Naive thymus-derived CD4-positive, alpha-beta T cell (primary cell): Measurements from ENCODE around the gene ENSA. TPM values are rescaled to one million over a fixed set of nuclear protein-coding genes. Genes with fewer than 3 reads are reported as not detected.
A peak's percentile ranks its signal among the peaks of the same experiment; 100 is the strongest.

Experiments
- ATAC-seq: fragments of 150-1000 bp; cut with Tn5 transposase; 2 replicates; pipeline ENCODE4 v1.10.0; 2021; ENCODE audit warnings: mild to moderate bottlenecking, moderate library complexity
- CTCF ChIA-PET: fragments of 350-600 bp; sonication (Branson Sonifier 250); formaldehyde crosslinking; loops from one replicate; lab custom pipeline; 2021; ENCODE audit warnings: antibody characterized with exemption; lab: Charles Lee
- POLR2A ChIA-PET: fragments of 350-600 bp; sonication (Branson Sonifier 250); formaldehyde crosslinking; loops from one replicate; lab custom pipeline; 2021; ENCODE audit warnings: antibody characterized with exemption, inconsistent platforms; lab: Charles Lee
- DNase-seq, 9 donors: peaks; one replicate each; pipeline versions ENCODE4 v3.0.0 to v3.0.0-alpha.2; 2020 to 2022; ENCODE audit warnings: mixed read lengths in 1 of 9
- H3K27ac ChIP-seq: one replicate; pipeline ENCODE4 v1.7.0; 2013; ENCODE audit warnings: mild to moderate bottlenecking, low read depth, low read length, moderate library complexity
- H3K27me3 ChIP-seq, 2 donors: one replicate each; pipeline ENCODE4 v1.7.0; 2013; ENCODE audit warnings: low read length in 2 of 2, mild to moderate bottlenecking in 2 of 2, moderate library complexity in 2 of 2; ENCODE audit not compliant: control insufficient read depth in 2 of 2, insufficient read depth in 2 of 2
- H3K36me3 ChIP-seq, 3 experiments: 1 replicate in 2 of 3; 2 replicates in 1 of 3; pipeline ENCODE4 v1.7.0; 2013; ENCODE audit warnings: low read length in 3 of 3, mild to moderate bottlenecking in 3 of 3, moderate library complexity in 1 of 3; ENCODE audit not compliant: insufficient read depth in 3 of 3, control insufficient read depth in 2 of 3
- H3K4me1 ChIP-seq, 2 donors: one replicate each; pipeline ENCODE4 v1.7.0; 2013; ENCODE audit warnings: low read length in 2 of 2, mild to moderate bottlenecking in 2 of 2, moderate library complexity in 1 of 2; ENCODE audit not compliant: control insufficient read depth in 2 of 2, insufficient read depth in 2 of 2
- H3K4me3 ChIP-seq: 2 replicates; pipeline ENCODE4 v1.7.0; 2013; ENCODE audit warnings: mild to moderate bottlenecking, low read length
- H3K9me3 ChIP-seq, 3 experiments: 1 replicate in 2 of 3; 2 replicates in 1 of 3; pipeline ENCODE4 v1.7.0; 2013; ENCODE audit warnings: low read length in 3 of 3; ENCODE audit not compliant: control insufficient read depth in 2 of 3
- H3K27ac Mint-ChIP-seq, 9 donors: one replicate each; pipeline ENCODE4 v1.8.0; 2020 to 2022; ENCODE audit warnings: mixed read lengths in 9 of 9, mild to moderate bottlenecking in 8 of 9, moderate library complexity in 5 of 9, inconsistent platforms in 2 of 9
- H3K27me3 Mint-ChIP-seq, 5 donors: one replicate each; pipeline ENCODE4 v1.8.0; 2021 to 2022; ENCODE audit warnings: mixed read lengths in 5 of 5, mild to moderate bottlenecking in 1 of 5
- H3K36me3 Mint-ChIP-seq, 5 donors: one replicate each; pipeline ENCODE4 v1.8.0; 2020 to 2022; ENCODE audit warnings: mixed read lengths in 5 of 5, mild to moderate bottlenecking in 3 of 5, inconsistent platforms in 1 of 5
- H3K4me1 Mint-ChIP-seq, 7 donors: one replicate each; pipeline ENCODE4 v1.8.0; 2020 to 2022; ENCODE audit warnings: mixed read lengths in 7 of 7, mild to moderate bottlenecking in 3 of 7, inconsistent platforms in 1 of 7
- H3K4me3 Mint-ChIP-seq, 10 donors: one replicate each; pipeline ENCODE4 v1.8.0; 2020 to 2022; ENCODE audit warnings: mild to moderate bottlenecking in 10 of 10, mixed read lengths in 10 of 10, moderate library complexity in 6 of 10, inconsistent platforms in 2 of 10
- H3K9me3 Mint-ChIP-seq, 11 donors: one replicate each; pipeline ENCODE4 v1.8.0; 2020 to 2022; ENCODE audit warnings: mixed read lengths in 11 of 11, mild to moderate bottlenecking in 4 of 11, inconsistent platforms in 1 of 11, moderate library complexity in 1 of 11
- intact Hi-C, 2 donors: fragments of 100-400 bp; cut with micrococcal nuclease; formaldehyde crosslinking; loops; one replicate each; pipeline ENCODE4 v1.15.1; 2023
- polyA plus RNA-seq, 2 donors: library from polyadenylated mRNA; unstranded; fragments of 300-500 nt; fragmentation: Illumina TruSeq; gene quantifications; one replicate each; pipeline ENCODE4 v1.2.3, GENCODE V29; 2021
- total RNA-seq, 6 experiments: library from RNA in 5 of 6; stranded (reverse) in 5 of 6; gene quantifications; 1 replicate in 5 of 6; 2 replicates in 1 of 6; pipeline ENCODE4 v1.2.3 and lab custom pipeline; 2021 to 2026

The ENSA gene
- total and polyA plus RNA-seq, 7 experiments from 2014 or later: 59.4 to 178 (median 102) TPM

- peak overlapping the region; percentile 43 for H3K27ac ChIP-seq
- peak; percentile 66 for ATAC-seq
- Mint-ChIP-seq H3K9me3 (no peaks in the 10 kb centered on the region), H3K4me3 (peak overlapping the region in 2 of 10 donors; percentile 29 to 54), H3K36me3 (peaks cover 15 to 45% (median 42%) of the 10 kb centered on the region in 5 donors), H3K27me3 (no peaks in the 10 kb centered on the region), H3K27ac (peak overlapping the region; percentile 8 to 91 (median 65)), H3K4me1 (peaks cover 28 to 74% (median 57%) of the 10 kb centered on the region in 7 donors)
- CTCF ChIA-PET: interaction anchor here (0.6 to 12.1 kb wide), 12 partner anchors 10 to 366 kb away, joined by 3 to 272 read pairs (median 4); partner anchors contain the start of genes ENSA and MCL1
- intact Hi-C loops: loop anchor here (2.0 to 10.0 kb wide), 7 partner anchors 15 to 537 kb away; partner anchors contain the start of genes TNFAIP8L2 (in 2 of the 2), MCL1 (in 1 of the 2), MINDY1 (in 1 of the 2) and PRUNE1 (in 1 of the 2)
- H3K4me3 ChIP-seq: no peak overlapping the region
- peaks cover 20 to 34% of the 10 kb centered on the region in 2 donors for H3K4me1 ChIP-seq
- H3K36me3 ChIP-seq: peaks cover 0 to 57% (median 7%) of the 10 kb centered on the region in 3 experiments
- POLR2A ChIA-PET: interaction anchor here (0.5 to 16.6 kb wide), 11 partner anchors 10 to 225 kb away, joined by 3 to 254 read pairs (median 3); partner anchors contain the start of genes ENSA and MCL1
- H3K9me3 ChIP-seq: no peaks in the 10 kb centered on the region
- peak in 4 of 9 donors; percentile 18 to 36 (median 26) for DNase-seq
- no peaks in the 10 kb centered on the region for H3K27me3 ChIP-seq
Observed at GRCh38 chr1:150619576-150620509, 9.6 kb downstream of the ENSA start.

DNA sequence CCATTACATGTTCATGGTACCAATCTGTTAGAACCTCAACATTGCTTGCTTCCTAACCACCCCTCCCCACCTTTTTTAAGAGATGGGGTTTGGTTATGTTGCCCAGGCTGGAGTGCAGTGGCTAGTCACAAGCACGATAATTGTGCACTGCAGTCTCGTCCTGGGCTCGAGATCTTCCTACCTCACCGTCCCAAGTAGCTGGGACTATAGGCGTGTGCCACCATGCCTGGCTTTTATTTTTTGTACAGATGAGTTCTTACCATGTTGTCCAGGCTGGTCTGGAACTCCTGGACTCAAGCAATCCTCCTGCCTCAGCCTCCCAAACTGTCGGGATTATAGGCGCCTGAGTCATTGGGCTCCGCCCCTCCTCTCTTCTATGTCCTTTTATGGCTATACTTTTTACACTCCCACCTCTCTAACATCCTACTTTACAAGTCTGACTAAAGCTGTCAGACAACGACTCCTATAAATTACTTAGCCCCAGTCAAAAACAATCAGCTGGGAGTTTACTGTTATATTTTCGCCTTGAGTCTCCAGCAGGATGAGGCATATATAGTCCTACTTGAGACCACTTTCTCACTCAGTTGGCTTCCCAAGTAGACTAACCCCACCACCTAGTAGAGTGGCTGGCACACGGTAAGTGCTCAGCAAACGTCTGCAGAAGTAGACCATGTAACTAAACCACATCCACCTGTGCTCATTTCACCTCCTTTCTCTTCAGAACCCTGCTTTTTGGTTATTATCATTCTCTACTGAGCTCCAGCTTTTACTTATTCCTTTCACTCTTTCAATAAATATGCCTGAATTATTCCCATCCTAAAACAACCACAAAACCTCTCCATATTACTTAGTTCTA lies 13.8 kb downstream of the ENSA start:
- H3K27ac Mint-ChIP-seq: peak overlapping the region; percentile 59 to 95 (median 68)
- H3K36me3 ChIP-seq: peaks cover 0 to 33% (median 0%) of the 10 kb centered on the region in 3 experiments
- ChIA-PET POLR2A (interaction anchor here (0.8 to 16.6 kb wide), 7 partner anchors 12 to 52 kb away, joined by 3 to 254 read pairs (median 4); partner anchors contain the start of genes ENSA and MCL1), CTCF (interaction anchor here (0.9 to 12.1 kb wide), 2 partner anchors 37 to 53 kb away, joined by 3 to 272 read pairs; no protein-coding TSS in a partner anchor)
- H3K27me3 Mint-ChIP-seq: no peaks in the 10 kb centered on the region
- H3K36me3 Mint-ChIP-seq: peaks cover 11 to 38% (median 26%) of the 10 kb centered on the region in 5 donors
- DNase-seq (no peak), ATAC-seq (no peak)
- peaks cover 44 to 56% of the 10 kb centered on the region in 2 donors for H3K4me1 ChIP-seq
- no peaks in the 10 kb centered on the region for H3K9me3 ChIP-seq
- intact Hi-C loops: loop anchor here in 1 of 2 donors (10.0 kb wide), 2 partner anchors 389 to 539 kb away; partner anchors contain the start of genes MINDY1, PRUNE1 and TNFAIP8L2
- no peak overlapping the region for H3K4me3 ChIP-seq
- H3K4me3 Mint-ChIP-seq: peak overlapping the region in 6 of 10 donors; percentile 2 to 50 (median 36)
- peaks cover 36 to 72% (median 66%) of the 10 kb centered on the region in 7 donors for H3K4me1 Mint-ChIP-seq
- H3K9me3 Mint-ChIP-seq: no peaks in the 10 kb centered on the region
- H3K27ac ChIP-seq: no peak overlapping the region
- no peaks in the 10 kb centered on the region for H3K27me3 ChIP-seq

GRCh38 chr1:150613061-150613920 lies 16.1 kb downstream of the ENSA start:
- peaks cover 27 to 59% (median 51%) of the 10 kb centered on the region in 7 donors for H3K4me1 Mint-ChIP-seq
- POLR2A ChIA-PET: interaction anchor here (0.6 to 16.6 kb wide), 8 partner anchors 14 to 285 kb away, joined by 3 to 254 read pairs (median 4); partner anchors contain the start of genes ENSA and MCL1
- Histone ChIP-seq H3K4me1 (peaks cover 30 to 52% of the 10 kb centered on the region in 2 donors), H3K4me3 (no peak overlapping the region), H3K27ac (no peak overlapping the region), H3K9me3 (no peaks in the 10 kb centered on the region), H3K27me3 (no peaks in the 10 kb centered on the region), H3K36me3 (peaks cover 0 to 23% (median 0%) of the 10 kb centered on the region in 3 experiments)
- peaks cover 0 to 32% (median 16%) of the 10 kb centered on the region in 5 donors for H3K36me3 Mint-ChIP-seq
- CTCF ChIA-PET: interaction anchor here (12.1 kb wide), 1 partner anchor 51 kb away, joined by 272 read pairs; no protein-coding TSS in a partner anchor
- intact Hi-C loops: loop anchor here in 1 of 2 donors (1.0 to 10.0 kb wide), 3 partner anchors 8 to 542 kb away; partner anchors contain the start of genes MINDY1, PRUNE1 and TNFAIP8L2
- peak; percentile 48 for ATAC-seq
- peak overlapping the region in 4 of 10 donors; percentile 21 to 80 (median 54) for H3K4me3 Mint-ChIP-seq
- peak overlapping the region; percentile 29 to 95 (median 88) for H3K27ac Mint-ChIP-seq
- no peaks in the 10 kb centered on the region for H3K9me3 Mint-ChIP-seq
- no peaks in the 10 kb centered on the region for H3K27me3 Mint-ChIP-seq
- DNase-seq: peak in 2 of 9 donors; percentile 47 to 55

DNA sequence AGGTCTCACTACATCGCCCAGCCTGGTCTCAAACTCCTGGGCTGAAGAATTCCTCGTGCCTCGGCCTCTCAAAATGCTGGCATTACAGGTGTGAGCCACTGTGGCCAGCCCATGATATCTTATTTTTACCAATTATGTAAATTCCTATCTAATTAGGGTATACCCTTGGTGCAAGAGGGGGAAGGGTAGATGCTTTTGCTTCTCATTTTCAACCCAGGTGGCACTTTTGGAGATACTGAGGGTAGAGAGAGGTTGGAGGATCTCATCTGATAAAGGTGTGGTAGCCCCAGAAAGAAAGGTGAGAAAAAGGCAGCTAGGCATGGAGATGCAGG lies 17.4 kb downstream of the ENSA start:
- Mint-ChIP-seq H3K27ac (peak overlapping the region; percentile 75 to 93 (median 90)), H3K4me1 (peaks cover 27 to 58% (median 51%) of the 10 kb centered on the region in 7 donors), H3K36me3 (peaks cover 0 to 28% (median 13%) of the 10 kb centered on the region in 5 donors), H3K4me3 (peak overlapping the region in 8 of 10 donors; percentile 13 to 65 (median 45)), H3K9me3 (no peaks in the 10 kb centered on the region), H3K27me3 (no peaks in the 10 kb centered on the region)
- DNase-seq: no peak
- no peak overlapping the region for H3K4me3 ChIP-seq
- peak overlapping the region; percentile 76 for H3K27ac ChIP-seq
- intact Hi-C loops: loop anchor here in 1 of 2 donors (10.0 kb wide), 2 partner anchors 393 to 543 kb away; partner anchors contain the start of genes MINDY1, PRUNE1 and TNFAIP8L2
- H3K36me3 ChIP-seq: peaks cover 0 to 17% (median 0%) of the 10 kb centered on the region in 3 experiments
- POLR2A ChIA-PET: interaction anchor here (0.9 to 16.6 kb wide), 6 partner anchors 10 to 48 kb away, joined by 3 to 254 read pairs (median 3); partner anchors contain the start of gene MCL1
- H3K27me3 ChIP-seq: no peaks in the 10 kb centered on the region
- CTCF ChIA-PET: interaction anchor here (0.6 to 1.1 kb wide), 3 partner anchors 8 to 310 kb away, joined by 3 to 4 read pairs (median 3); no protein-coding TSS in a partner anchor
- ATAC-seq: no peak
- H3K4me1 ChIP-seq: peaks cover 30 to 52% of the 10 kb centered on the region in 2 donors
- H3K9me3 ChIP-seq: no peaks in the 10 kb centered on the region

- intact Hi-C loops: loop anchor here (2.0 to 10.0 kb wide), 3 partner anchors 50 to 544 kb away; partner anchors contain the start of genes MINDY1 (in 1 of the 2), PRUNE1 (in 1 of the 2) and TNFAIP8L2 (in 1 of the 2)
- POLR2A ChIA-PET: interaction anchor here (1.3 to 16.6 kb wide), 3 partner anchors 12 to 47 kb away, joined by 3 to 254 read pairs (median 4); partner anchors contain the start of gene MCL1
- Histone ChIP-seq H3K9me3 (no peaks in the 10 kb centered on the region), H3K4me3 (no peak overlapping the region), H3K36me3 (peaks cover 0 to 13% (median 0%) of the 10 kb centered on the region in 3 experiments), H3K27ac (peak overlapping the region; percentile 76), H3K4me1 (peaks cover 28 to 43% of the 10 kb centered on the region in 2 donors), H3K27me3 (no peaks in the 10 kb centered on the region)
- H3K27ac Mint-ChIP-seq: peak overlapping the region in 7 of 9 donors; percentile 62 to 92 (median 90)
- no peaks in the 10 kb centered on the region for H3K27me3 Mint-ChIP-seq
- no peak for DNase-seq
- CTCF ChIA-PET: interaction anchor here (0.6 to 2.5 kb wide), 2 partner anchors 50 to 342 kb away, joined by 3 to 11 read pairs; partner anchors contain the start of gene APH1A
- peaks cover 0 to 22% (median 5%) of the 10 kb centered on the region in 5 donors for H3K36me3 Mint-ChIP-seq
- peaks cover 21 to 47% (median 41%) of the 10 kb centered on the region in 7 donors for H3K4me1 Mint-ChIP-seq
- no peak for ATAC-seq
- no peak overlapping the region for H3K4me3 Mint-ChIP-seq
- no peaks in the 10 kb centered on the region for H3K9me3 Mint-ChIP-seq
Observed at GRCh38 chr1:150610576-150610975, 18.8 kb downstream of the ENSA start.
